ENCODE data around the gene IQSEC3. TPM values are rescaled to one million over a fixed set of nuclear protein-coding genes. Genes with fewer than 3 reads are reported as not detected.
"Not testable (repeated sequence)": the region's sequence is repeated elsewhere in the genome, so short reads cannot be mapped to it uniquely, and the experiment has no call there.

Gene IQSEC3
- total RNA-seq, 2 experiments from 2014 or later = 1.4 to 1.8 TPM

DNA sequence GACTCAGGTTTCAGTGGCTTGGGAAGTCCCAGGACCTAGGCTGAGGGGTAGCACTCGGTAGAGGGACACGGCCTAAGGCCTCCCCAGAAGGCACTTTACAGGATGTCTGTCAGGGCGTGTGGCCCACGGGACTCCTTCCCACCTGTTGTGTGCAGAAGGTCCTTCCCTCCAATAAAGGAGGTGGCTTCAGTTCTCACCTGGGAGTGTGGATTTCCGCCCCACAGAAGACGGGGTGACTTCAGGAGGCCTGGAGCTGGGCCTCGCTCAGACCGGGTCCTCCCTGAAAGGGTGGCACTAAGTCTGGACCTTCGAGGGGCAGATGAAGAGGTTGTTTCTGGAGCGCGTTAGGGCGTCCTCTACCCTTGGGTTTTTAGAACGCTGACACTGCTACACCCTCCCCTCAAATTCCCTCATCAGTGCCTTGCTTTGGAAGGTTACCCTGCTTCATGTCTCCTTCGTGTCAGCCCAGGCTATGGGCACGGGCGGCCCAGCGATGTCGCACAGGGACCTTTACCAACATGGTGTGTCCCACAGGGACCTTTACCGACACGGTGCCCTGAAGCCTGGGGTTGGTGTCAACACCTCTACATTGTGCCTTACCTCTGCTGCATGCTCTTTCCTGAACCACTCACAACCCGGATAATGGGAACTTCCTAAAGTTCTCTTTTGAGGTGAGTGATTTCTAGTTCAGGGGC is 140.3 kb downstream of the IQSEC3 start:
- CTCF ChIA-PET = no interaction called here
- POLR2A ChIA-PET = no interaction called here

DNA sequence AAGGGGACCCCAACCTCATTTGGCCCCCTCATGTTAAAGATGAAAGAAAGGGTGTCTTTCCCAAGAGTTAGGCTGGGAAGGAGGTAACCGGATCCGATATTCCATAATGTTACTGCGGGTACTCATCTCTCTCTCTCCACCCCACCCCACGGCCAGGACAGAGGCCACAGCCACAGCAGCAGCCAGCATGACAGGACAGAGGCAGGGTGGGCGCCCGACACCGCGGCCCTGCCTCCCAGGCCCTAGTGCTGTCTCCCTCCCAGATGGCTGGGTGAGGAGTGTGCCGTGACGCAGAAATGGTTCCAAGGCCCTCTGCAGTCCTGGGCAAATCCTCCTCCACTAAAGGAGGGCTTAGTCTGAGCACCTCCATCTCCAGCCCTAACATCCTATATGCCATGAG is 141.2 kb downstream of the IQSEC3 start:
- ChIA-PET POLR2A (no interaction called here), CTCF (no interaction called here)

DNA sequence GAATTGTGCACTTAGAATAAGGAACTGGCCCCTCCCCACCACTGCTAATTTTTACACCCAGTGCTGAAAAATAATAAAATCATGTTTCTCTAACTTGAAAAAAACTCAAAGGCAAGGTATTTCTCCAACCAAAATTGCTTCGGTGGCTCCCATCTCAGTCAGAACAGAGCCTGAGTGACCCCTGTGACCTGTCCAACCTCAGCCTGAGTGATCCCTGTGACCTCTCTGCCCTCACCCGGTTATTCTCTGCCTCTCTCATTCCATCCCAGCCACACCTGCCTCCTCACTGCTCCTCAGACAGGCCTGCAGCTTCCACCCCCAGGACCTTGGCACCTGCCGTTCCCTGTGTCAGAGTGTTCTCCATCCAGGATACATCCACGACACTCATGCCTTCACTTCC is 142.2 kb downstream of the IQSEC3 start:
- ChIA-PET CTCF (no interaction called here), POLR2A (no interaction called here)

DNA sequence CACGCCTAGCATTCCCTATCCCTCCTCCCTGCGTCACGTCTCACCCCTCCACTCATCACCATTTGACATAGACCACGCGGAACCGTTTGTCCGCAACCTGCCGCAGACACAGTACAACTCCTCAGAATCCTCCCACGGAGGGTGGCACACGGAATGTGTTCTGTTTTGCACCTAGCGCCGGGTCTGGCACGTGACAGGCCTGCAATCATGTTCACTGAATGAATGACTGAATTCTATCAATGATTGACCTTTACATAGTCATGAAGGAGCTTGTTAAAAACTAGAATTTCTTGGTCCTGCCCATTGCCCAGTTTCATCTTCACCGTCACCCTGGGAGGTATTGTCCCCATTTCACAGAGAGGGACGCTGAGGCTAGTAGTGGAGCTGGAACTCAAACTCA is 142.7 kb downstream of the IQSEC3 start:
- ChIA-PET CTCF (no interaction called here), POLR2A (no interaction called here)

DNA sequence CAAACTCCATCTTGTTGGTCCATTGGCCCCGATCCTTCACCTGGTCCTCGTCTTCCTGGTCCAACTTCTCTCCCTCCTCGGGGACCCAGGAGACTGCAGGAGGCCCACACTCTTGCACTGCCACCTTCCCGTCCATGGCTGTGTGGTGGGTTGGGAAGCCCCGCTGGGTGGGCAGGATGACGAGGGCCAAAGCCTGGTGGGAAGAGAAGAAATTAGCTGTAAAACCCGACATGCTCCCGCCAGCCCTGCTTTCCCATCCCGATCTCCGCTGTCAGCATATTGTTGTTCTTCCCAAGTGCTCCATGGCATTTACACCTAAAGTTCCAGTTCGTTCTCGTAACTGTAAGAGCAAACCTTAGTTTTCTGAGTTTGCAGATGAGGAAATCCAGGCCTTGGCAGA is 143.3 kb downstream of the IQSEC3 start:
- ChIA-PET CTCF (no interaction called here), POLR2A (no interaction called here)

DNA sequence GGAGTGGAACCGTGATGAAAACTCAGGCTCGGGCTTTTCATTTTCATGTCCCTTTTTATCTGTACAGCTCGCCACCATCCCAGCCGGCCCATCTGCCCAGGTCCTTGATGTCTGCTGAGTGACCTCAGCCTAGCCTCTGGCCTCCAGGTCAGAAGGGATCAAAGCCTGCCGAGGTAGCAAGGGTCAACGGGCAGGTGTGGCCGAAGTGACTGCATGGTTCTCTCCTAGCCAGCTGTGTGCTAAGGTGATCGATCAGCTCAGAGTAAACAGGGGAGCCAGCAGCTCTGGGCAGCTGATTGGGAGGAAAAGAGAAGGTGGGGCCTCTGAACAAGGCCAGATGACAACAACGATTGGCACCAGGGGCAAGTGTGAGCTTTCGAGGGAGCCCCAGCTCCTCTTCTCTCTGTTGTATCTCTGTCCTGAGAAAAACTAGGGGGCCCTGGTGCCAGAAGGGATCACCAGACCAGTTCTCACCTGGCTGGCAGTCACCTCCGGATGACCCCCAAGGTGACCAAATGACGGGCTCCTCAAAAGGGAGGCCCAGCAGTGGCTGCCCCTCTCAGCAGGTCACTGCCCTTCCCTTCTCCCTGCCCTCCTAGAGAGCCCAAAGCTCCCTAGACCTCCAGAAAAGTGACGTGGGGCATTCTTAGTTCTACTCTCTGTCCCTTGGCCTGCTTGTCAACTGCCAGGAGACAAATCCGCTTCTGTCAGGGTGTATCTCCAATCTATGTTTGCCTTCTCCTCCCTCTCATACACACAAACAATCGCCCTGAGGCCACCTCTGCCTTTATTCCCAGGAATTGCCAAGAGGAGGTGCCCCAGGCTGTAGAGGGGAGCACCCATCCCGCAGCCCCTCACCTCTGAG is 143.9 kb downstream of the IQSEC3 start:
- ChIA-PET CTCF (no interaction called here), POLR2A (no interaction called here)

DNA sequence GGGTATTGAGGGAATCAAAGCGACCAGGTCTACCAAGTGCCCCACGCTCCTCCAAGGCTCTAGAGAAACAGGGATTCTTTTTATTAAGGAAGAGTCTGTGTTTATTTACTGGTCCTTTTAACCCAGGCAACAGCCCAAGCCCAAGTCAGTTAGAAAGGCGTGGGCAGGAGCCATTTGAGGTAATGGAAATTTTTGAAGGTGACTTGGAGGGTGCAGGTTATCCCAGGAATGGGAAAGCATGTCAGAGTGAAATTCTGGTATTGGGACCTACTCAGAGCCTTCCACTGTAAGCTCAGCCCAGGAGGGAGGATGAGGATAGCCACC is 144.5 kb downstream of the IQSEC3 start:
- ChIA-PET POLR2A (no interaction called here), CTCF (no interaction called here)

DNA sequence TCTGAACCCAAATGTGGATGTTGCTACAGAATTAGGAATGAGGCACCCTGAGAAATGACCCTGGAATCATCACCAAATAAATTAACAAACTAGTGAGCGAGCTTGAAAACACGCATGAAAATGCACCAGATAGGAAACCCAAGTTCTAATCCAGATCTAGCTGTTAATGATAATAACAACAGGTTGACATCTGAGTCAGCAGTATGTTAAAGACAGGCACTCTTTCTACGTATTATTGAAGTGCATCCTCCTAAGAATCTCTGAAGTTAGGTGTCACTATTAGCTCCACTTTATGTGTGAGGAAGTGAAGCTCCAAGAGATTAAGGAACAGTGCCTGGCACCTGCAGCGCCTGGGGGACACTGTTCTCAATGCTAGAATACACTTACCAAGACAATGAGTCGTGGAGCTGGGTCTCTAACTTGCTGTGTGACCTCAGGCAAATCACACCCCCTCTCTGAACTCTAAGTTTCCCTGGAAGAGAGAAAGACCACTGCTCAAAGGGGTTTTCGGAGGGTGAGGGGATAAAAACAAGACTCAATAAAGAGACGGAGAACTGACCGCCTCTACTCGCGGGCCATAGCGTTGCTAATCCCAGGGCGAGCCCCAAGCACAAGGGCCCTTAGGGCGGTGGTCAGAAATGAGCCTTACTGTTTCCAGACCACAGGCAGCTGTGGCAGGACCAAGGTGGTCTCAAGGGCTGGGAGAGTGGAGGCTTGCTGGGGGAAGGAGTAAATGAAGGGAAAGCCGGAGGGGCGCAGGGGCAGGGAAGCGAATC is 145.3 kb downstream of the IQSEC3 start:
- ChIA-PET CTCF (no interaction called here), POLR2A (no interaction called here)

DNA sequence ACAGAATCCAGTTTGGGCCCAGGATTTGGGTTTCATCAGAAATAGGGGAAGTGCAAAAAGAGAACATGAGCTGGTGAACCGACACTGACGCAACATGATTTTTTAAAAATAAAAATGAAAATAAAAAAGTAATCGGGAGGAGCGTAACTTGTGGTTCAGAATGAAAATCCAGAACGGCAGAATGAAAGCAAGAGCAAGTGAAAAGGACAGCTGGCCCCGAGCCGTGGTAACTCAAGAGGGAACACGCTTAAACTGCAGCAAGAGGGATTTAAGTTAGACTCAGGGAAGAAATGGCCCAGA is 145.8 kb downstream of the IQSEC3 start:
- ChIA-PET POLR2A (no interaction called here), CTCF (no interaction called here)

DNA sequence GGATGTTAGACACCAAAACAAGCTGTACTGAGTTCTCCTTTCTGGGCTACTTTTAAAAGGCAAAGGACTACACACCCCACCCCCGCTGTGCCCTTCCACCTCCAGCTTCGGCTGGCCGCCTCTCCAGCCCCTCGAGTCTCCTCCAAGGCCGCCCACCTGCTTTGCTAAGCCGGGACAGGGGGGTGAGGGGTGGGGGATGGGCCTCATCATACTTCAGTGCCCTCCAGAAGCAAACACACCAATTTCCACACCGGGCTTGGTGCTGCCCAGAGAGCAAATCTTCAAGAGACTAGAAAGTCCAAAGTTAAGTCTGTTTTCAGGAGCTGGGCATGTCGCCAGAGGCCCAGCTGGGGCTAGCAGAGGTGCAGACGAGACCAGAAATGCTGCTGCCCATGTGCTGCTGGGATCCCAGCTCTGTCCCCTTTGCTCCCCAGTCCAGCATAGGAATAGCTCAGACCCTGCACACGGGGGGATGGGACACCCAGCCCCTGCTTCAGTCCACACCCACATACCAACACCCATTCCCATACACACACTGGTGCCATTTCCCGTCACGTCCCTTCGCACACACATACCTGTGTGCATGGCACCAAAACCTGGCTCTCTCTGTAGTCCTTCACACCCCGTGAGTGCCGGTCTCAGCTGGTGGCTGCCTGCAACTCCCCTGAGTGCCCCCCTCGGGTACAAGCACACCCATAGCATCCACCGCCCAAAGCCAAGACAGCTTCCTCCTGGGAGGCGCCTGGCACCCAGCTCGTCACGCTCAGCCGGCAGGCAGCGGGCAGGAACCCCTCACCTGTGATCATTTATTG is 146.4 kb downstream of the IQSEC3 start:
- POLR2A ChIA-PET = no interaction called here
- CTCF ChIA-PET = no interaction called here

DNA sequence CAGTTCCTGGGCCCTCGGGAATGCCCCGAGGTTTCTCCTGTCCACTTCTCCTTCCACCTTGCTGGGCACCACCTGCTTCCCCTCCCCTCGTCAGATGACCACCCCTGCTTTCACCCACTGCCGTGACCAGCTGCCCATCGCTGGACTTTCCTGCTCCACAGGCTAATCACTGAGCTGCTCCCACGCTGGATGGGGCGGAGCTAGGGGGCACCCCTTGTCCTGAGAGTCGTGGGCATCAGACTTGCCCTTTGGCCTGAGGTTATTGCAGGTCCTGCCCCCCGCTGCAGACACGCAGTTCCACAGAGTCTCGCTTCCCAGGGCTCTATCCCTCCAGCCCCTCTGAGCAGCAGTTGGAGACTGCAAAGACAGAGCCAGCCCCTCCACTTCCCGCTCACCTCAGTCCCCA is 147.0 kb downstream of the IQSEC3 start:
- ChIA-PET POLR2A (no interaction called here), CTCF (no interaction called here)

DNA sequence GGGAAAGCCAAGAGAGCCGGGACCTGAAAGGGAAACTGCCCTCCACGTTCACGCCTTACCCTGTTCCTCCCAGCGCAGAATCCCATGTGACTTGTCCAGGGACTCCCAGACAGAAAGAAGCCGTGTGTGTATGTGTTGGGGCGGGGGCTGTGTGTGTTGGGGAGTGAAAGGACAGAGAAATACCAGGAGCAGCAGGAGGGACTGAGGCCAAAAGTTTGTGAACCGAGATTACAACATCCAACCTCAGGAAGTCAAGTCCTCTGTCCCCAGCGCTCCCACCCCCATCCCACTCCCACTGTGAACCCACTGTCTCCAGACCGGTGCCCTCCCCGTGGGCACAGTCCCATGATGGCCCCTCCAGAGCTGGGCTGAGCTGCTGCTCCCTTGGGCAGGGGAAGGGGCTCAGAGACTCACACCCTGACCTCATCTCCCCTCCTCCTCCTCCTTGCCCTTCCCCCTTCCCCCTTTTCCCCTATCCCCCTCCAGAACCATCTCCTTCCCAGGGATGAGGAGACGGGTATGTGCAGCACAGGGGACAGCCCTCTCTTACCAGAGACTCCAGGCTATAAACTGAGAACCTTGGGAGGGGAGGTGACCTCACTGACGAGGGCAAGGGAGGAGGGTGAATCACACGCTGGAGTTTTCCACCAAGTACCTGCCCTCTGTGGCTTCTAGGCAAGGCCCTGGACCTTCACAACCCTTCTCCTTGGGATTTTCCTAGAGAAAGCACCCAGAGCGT is 147.6 kb downstream of the IQSEC3 start, which contains the start of gene SLC6A12:
Gene SLC6A12 (minus strand): TSS at position 155 of the 739 bp plus-strand sequence. CDS start 4,171 bp downstream, outside the sequence.
- ChIA-PET POLR2A (no interaction called here), CTCF (no interaction called here)

DNA sequence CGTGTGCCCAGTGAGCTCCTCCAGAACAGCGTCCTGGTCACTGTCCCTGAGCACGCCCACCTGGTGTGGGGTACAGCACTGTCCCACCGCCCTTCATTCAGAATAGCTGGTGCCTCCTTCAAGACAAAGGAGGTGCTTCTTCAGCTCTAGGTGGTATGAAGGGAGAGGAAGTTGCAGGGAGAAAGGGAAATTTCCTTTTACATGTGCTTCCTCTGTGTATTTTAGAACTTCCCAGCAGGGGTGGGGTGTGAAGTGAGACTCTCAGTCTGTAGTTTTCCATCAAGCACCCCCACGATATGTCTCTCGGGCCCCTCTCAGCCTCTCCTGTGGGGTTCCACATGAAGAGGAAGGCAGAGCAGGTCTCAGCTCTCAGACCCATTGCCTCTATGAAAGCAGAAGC is 148.5 kb downstream of the IQSEC3 start:
- ChIA-PET POLR2A (no interaction called here), CTCF (no interaction called here)

DNA sequence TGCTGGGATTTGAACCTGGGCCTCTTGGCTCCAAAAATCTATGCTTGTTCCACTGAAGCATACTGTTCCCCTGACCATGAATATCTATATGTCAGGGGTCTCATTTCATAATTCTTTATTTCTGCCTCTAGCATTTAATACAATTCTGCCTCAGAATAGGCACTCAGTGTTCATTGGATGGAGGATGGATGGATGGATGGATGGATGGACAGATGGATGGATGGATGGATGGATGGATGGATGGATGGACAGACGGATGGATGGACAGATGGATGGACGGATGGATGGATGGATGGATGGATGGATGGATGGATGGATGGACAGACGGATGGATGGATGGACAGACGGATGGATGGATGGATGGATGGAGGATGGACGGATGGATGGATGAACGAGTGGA is 150.5 kb downstream of the IQSEC3 start:
- CTCF ChIA-PET, POLR2A ChIA-PET: not testable (repeated sequence)

DNA sequence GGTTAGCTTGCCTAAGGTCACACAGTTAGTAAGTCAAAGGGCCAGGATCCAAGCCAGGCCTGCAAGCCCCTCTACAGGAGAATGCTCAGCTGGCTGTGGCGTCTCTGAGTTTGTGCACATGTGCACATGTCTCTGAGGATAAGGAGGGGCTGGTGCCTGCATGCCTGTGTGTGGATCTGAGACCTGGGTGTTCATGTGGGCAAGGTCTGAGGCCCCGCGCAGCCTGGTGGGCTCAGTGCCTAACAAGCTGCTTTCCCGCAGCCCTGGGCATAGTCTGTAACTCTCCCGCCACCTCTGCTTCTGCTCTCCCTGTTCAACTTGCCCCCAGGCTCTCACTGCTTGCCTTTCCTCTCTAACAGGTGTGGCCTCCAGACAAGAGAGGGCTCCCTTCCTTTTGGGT is 151.7 kb downstream of the IQSEC3 start:
- POLR2A ChIA-PET = no interaction called here

DNA sequence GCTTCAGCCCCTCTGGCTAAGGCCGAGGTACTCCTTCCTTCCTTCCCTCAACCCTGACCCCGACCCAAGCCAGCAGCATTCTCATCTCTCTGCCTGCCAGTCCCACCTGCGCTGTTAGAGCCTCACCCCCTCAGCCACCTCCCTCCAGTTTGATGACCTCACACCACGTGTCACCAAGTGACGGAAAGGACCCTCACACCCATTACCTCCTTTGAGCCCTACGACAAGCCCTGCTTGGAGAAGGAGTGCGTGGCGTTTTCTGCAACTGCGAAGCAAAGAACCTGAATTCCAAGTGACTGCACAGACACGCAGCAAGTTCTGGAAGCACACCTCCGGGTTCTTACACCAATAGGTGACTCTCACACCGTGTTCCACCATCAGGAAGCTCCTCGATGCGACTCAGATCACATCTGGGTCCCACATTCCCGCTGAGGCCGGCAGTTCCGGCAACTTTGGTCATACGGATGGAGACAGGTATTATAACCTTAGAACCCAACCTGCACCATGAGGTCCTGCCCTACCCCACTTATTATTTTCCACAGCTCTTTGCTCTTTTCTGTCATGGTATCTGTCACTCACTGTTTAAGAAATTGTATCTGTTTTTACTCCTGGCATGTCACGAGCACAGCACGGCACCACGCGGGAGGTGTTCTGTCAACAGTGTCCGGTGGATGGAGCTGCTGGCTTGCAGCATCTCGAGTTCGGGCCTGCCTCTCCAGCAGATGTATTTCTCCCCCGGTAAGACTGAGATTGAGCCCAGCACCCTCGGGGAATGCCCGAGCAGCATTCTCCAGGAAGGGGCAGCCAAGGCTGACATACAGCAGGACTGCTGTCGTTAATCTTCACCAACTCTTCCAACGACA is 152.4 kb downstream of the IQSEC3 start:
- ChIA-PET POLR2A (no interaction called here), CTCF (interaction anchor here (1.0 to 2.3 kb wide), 5 partner anchors 8 to 69 kb away, joined by 3 to 9 read pairs (median 4); no protein-coding TSS in a partner anchor)

More for the DNA sequence above, 151.7 kb downstream of the IQSEC3 start:
- CTCF ChIA-PET = no interaction called here

DNA sequence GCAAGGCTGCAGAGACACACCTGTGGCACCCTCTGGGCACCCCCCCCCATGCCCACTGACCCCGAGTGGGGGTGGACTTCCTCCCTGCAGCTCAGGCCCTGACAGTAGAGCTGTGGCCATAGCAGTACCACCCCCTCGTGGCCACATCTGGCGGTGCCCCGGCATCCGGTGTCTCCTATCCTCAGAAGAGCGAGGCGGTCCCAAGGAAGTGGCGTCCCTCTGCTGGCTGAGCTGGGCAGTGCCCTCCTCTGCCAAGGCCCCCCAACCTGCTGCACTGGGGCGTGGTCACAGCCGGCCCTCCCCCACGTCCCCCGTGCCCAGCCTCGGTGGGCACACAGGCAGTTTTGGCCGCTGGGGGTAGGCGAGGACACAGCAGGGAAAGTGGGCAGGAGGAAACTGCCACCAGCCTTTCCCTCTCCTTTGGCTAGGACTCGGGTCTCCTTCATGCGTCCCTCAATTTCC is 153.4 kb downstream of the IQSEC3 start:
- ChIA-PET CTCF (interaction anchor here (1.0 to 2.3 kb wide), 6 partner anchors 7 to 70 kb away, joined by 3 to 9 read pairs (median 4); no protein-coding TSS in a partner anchor), POLR2A (no interaction called here)

DNA sequence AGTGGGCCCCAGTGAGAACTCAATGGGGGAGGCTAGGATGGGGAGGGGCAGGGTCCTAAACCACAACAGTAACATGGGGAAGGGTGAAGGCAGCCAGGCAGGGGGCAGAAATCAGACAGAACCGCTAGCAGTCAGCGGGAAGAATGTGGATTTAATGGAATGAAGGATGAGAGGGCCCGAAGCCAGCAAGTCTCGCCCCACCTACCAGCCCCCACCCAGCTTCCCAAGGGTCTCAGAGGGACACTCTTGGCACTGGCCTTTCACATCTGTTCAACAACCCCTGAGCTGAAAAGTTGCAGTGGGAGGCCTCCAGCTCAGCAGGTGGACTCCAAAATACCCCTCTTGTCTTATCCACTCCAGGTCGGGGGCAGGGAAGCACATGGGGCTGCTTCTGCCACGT is 153.9 kb downstream of the IQSEC3 start:
- CTCF ChIA-PET = interaction anchor here (1.0 to 2.3 kb wide), 4 partner anchors 13 to 71 kb away, joined by 3 to 9 read pairs (median 4); no protein-coding TSS in a partner anchor
- POLR2A ChIA-PET = no interaction called here

Measured in activated CD8-positive, alpha-beta memory T cell treated with anti-CD3 and anti-CD28 coated beads for 36 hours (primary cell).